SK-N-SH treated with all-trans-retinoic acid at 6 μM for 48 hours (cell line): ENCODE data around the gene FAM32A.

Experiments
- ATAC-seq: fragments of 200-7000 bp; cut with Tn5 transposase; 3 replicates; pipeline ENCODE4 v1.9.1; 2020; ENCODE audit warnings: mild to moderate bottlenecking, moderate library complexity
- CSDC2 ChIP-seq: fragments of 250-450 bp; sonication (Bioruptor Pico); IDR thresholded peaks from 2 replicates; pipeline ENCODE4 v1.5.0; 2020; ENCODE audit warnings: mild to moderate bottlenecking, moderate library complexity
- GLIS3 ChIP-seq: fragments of 250-450 bp; sonication (Bioruptor Pico); IDR thresholded peaks from 2 replicates; pipeline ENCODE4 v1.5.0; 2020; ENCODE audit warnings: mild to moderate bottlenecking, moderate library complexity
- ISL1 ChIP-seq: fragments of 250-450 bp; sonication (Bioruptor Pico); IDR thresholded peaks from 2 replicates; pipeline ENCODE4 v2.1.2; 2022; ENCODE audit warnings: mild to moderate bottlenecking, moderate library complexity
- OSR1 ChIP-seq: fragments of 250-450 bp; sonication (Bioruptor Pico); IDR thresholded peaks from 2 replicates; pipeline ENCODE4 v1.8.0; 2022; ENCODE audit warnings: moderate library complexity, mild to moderate bottlenecking, inconsistent platforms
- POU6F1 ChIP-seq: fragments of 250-450 bp; sonication (Bioruptor Pico); IDR thresholded peaks from 2 replicates; pipeline ENCODE4 v1.8.0; 2021; ENCODE audit warnings: low read depth, mild to moderate bottlenecking, moderate library complexity, borderline replicate concordance
- PPARA ChIP-seq: fragments of 250-450 bp; sonication (Bioruptor Pico); IDR thresholded peaks from 2 replicates; pipeline ENCODE4 v1.5.0; 2020; ENCODE audit warnings: mild to moderate bottlenecking, borderline replicate concordance
- RARB ChIP-seq: fragments of 250-450 bp; sonication (Bioruptor Pico); IDR thresholded peaks from 2 replicates; pipeline ENCODE4 v1.8.0; 2021; ENCODE audit warnings: mild to moderate bottlenecking, moderate library complexity
- SNAI2 ChIP-seq: fragments of 250-450 bp; sonication (Bioruptor Pico); IDR thresholded peaks from 2 replicates; pipeline ENCODE4 v1.5.0; 2020; ENCODE audit warnings: mild to moderate bottlenecking, moderate library complexity
- TCF4 ChIP-seq: fragments of 250-450 bp; sonication (Bioruptor Pico); IDR thresholded peaks from 2 replicates; pipeline ENCODE4 v1.8.0; 2021; ENCODE audit warnings: mild to moderate bottlenecking, moderate library complexity, borderline replicate concordance
- TOX ChIP-seq: fragments of 250-450 bp; sonication (Bioruptor Pico); IDR thresholded peaks from 2 replicates; pipeline ENCODE4 v1.8.0; 2021; ENCODE audit warnings: mild to moderate bottlenecking, moderate library complexity, borderline replicate concordance
- TSHZ2 ChIP-seq: fragments of 250-450 bp; sonication (Bioruptor Pico); IDR thresholded peaks from 2 replicates; pipeline ENCODE4 v1.5.0; 2020; ENCODE audit warnings: mild to moderate bottlenecking, moderate library complexity
- ZC3H10 ChIP-seq: fragments of 250-450 bp; sonication (Bioruptor Pico); IDR thresholded peaks from 2 replicates; pipeline ENCODE4 v1.5.1; 2021; ENCODE audit warnings: mild to moderate bottlenecking, moderate library complexity
- ZFP3 ChIP-seq: fragments of 250-450 bp; sonication (Bioruptor Pico); IDR thresholded peaks from 2 replicates; pipeline ENCODE4 v1.5.0; 2020; ENCODE audit warnings: mild to moderate bottlenecking, moderate library complexity
- ZFP30 ChIP-seq: fragments of 450-650 bp; formaldehyde crosslinking; IDR thresholded peaks from 2 replicates; pipeline ENCODE4 v1.5.0; 2022; ENCODE audit warnings: mild to moderate bottlenecking, moderate library complexity
- ZNF565 ChIP-seq: fragments of 450-650 bp; formaldehyde crosslinking; conservative IDR thresholded peaks from 2 replicates; pipeline ENCODE4 v1.5.0; 2020; ENCODE audit warnings: low read depth, mild to moderate bottlenecking, moderate library complexity
- ZNF70 ChIP-seq: fragments of 450-650 bp; formaldehyde crosslinking; IDR thresholded peaks from 2 replicates; pipeline ENCODE4 v1.5.0; 2020; ENCODE audit warnings: mild to moderate bottlenecking, moderate library complexity
- ZNF8 ChIP-seq: fragments of 450-650 bp; formaldehyde crosslinking; IDR thresholded peaks from 2 replicates; pipeline ENCODE4 v1.5.0; 2020; ENCODE audit warnings: mild to moderate bottlenecking, moderate library complexity
- TF ChIP-seq, protein P1 (sequence below): fragments of 250-450 bp; sonication (Bioruptor Pico); IDR thresholded peaks from 2 replicates; pipeline ENCODE4 v1.8.0; 2020; ENCODE audit warnings: mild to moderate bottlenecking, moderate library complexity, borderline replicate concordance
- TF ChIP-seq, protein P2 (sequence below): fragments of 250-450 bp; sonication (Bioruptor Pico); IDR thresholded peaks from 2 replicates; pipeline ENCODE4 v1.5.1; 2021; ENCODE audit warnings: mild to moderate bottlenecking, moderate library complexity

The FAM32A gene

GRCh38 chr19:16224293-16225045, 39.3 kb downstream of the FAM32A start:
- ATAC-seq: no peak
- TF ChIP-seq ZC3H10 (CRISPR knock-in tag): no peak
- no peak for TF ChIP-seq ZNF70 (CRISPR knock-in tag)
- no peak for TF ChIP-seq ZFP3 (CRISPR knock-in tag)
- TF ChIP-seq GLIS3: no peak
- no peak for TF ChIP-seq OSR1 (CRISPR knock-in tag)
- TF ChIP-seq SNAI2 (CRISPR knock-in tag): no peak
- TF ChIP-seq ZNF565 (CRISPR knock-in tag): no peak
- TF ChIP-seq ISL1 (CRISPR knock-in tag): no peak
- TF ChIP-seq CSDC2 (CRISPR knock-in tag): no peak
- TF ChIP-seq, protein P1, sequence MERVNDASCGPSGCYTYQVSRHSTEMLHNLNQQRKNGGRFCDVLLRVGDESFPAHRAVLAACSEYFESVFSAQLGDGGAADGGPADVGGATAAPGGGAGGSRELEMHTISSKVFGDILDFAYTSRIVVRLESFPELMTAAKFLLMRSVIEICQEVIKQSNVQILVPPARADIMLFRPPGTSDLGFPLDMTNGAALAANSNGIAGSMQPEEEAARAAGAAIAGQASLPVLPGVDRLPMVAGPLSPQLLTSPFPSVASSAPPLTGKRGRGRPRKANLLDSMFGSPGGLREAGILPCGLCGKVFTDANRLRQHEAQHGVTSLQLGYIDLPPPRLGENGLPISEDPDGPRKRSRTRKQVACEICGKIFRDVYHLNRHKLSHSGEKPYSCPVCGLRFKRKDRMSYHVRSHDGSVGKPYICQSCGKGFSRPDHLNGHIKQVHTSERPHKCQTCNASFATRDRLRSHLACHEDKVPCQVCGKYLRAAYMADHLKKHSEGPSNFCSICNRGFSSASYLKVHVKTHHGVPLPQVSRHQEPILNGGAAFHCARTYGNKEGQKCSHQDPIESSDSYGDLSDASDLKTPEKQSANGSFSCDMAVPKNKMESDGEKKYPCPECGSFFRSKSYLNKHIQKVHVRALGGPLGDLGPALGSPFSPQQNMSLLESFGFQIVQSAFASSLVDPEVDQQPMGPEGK (CRISPR knock-in tag): no peak
- TF ChIP-seq, protein P2, sequence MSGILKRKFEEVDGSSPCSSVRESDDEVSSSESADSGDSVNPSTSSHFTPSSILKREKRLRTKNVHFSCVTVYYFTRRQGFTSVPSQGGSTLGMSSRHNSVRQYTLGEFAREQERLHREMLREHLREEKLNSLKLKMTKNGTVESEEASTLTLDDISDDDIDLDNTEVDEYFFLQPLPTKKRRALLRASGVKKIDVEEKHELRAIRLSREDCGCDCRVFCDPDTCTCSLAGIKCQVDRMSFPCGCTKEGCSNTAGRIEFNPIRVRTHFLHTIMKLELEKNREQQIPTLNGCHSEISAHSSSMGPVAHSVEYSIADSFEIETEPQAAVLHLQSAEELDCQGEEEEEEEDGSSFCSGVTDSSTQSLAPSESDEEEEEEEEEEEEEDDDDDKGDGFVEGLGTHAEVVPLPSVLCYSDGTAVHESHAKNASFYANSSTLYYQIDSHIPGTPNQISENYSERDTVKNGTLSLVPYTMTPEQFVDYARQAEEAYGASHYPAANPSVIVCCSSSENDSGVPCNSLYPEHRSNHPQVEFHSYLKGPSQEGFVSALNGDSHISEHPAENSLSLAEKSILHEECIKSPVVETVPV (CRISPR knock-in tag): no peak
- TF ChIP-seq TSHZ2 (CRISPR knock-in tag): no peak
- no peak for TF ChIP-seq ZFP30
- TF ChIP-seq TOX (CRISPR knock-in tag): no peak
- TF ChIP-seq POU6F1: no peak
- TF ChIP-seq PPARA (CRISPR knock-in tag): no peak
- TF ChIP-seq ZNF8 (CRISPR knock-in tag): no peak

DNA sequence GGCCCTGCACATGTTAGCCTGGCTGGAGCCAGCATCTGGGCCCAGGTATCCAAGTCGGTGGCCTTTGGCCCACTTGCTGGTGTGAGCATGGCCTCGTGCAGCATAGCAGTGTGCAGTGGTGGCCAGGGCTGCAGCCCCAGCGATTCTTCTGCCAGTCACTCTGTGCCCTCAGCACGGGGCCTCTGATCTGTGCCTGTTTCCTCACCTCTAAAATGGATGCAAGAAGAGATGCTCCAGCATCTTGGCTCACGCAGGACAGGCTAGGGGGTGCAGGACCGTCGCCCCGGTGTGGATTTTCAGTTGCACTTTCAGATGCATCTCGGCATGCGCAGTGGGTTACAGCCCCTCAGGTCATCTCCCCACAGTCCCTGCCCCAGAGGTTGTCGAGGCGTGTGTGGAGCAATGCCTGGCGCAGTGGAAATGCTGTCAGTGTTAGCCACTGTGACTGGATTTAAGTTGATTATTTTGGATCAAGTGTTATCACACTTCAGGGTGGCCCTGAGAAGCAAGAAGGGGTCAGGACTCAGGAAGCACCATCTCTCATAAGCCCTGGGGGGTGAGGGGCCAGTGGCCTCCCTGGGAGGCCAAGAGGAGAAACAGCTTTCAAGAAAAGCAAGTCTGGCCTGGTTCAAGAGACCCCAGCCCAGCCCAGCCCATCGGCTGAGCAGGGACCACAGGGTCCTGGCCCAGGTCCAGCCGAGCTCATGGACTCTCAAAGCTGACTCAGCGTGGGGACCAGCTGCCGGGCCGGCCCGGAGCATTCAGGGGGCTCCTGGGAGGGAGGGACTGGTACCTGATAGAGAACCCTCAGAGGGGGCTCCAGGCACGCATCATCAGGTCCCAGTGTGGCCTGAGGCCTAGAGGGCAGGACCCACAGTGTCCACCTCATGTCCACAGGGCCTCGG, 40.3 kb downstream of the FAM32A start:
- TF ChIP-seq ZC3H10 (CRISPR knock-in tag) (no peak), OSR1 (CRISPR knock-in tag) (no peak), SNAI2 (CRISPR knock-in tag) (no peak), GLIS3 (no peak), TSHZ2 (CRISPR knock-in tag) (no peak), ISL1 (CRISPR knock-in tag) (no peak), RARB (no peak), TCF4 (CRISPR knock-in tag) (no peak), ZNF565 (CRISPR knock-in tag) (no peak), TOX (CRISPR knock-in tag) (no peak)
- TF ChIP-seq, protein P1 (CRISPR knock-in tag): no peak
- ATAC-seq: no peak
